Right lobe of liver (tissue), 4 donors: ENCODE data around the gene HS1BP3.

Experiments
- POLR2A ChIP-seq: fragments of 450-650 bp; IDR thresholded peaks from one replicate; pipeline ENCODE4 v1.6.1; 2017; ENCODE audit warnings: antibody characterized with exemption, mild to moderate bottlenecking
- TF ChIP-seq, protein P1 (sequence below), 4 donors: fragments of 200-600 bp in 3 of 4; fragments of 450-650 bp in 1 of 4; IDR thresholded peaks; one replicate each; pipeline versions ENCODE4 v1.5.1 to v1.8.0; 2016 to 2022; ENCODE audit warnings: antibody characterized with exemption in 4 of 4, mild to moderate bottlenecking in 2 of 4
- donor health status: DM: no; HTN: no; CAD: no.
- donor health status: DM: no; HTN: no; CAD: no.
- donor health status: DM: no; HTN: yes; CAD: no.

- TF ChIP-seq, protein P1, sequence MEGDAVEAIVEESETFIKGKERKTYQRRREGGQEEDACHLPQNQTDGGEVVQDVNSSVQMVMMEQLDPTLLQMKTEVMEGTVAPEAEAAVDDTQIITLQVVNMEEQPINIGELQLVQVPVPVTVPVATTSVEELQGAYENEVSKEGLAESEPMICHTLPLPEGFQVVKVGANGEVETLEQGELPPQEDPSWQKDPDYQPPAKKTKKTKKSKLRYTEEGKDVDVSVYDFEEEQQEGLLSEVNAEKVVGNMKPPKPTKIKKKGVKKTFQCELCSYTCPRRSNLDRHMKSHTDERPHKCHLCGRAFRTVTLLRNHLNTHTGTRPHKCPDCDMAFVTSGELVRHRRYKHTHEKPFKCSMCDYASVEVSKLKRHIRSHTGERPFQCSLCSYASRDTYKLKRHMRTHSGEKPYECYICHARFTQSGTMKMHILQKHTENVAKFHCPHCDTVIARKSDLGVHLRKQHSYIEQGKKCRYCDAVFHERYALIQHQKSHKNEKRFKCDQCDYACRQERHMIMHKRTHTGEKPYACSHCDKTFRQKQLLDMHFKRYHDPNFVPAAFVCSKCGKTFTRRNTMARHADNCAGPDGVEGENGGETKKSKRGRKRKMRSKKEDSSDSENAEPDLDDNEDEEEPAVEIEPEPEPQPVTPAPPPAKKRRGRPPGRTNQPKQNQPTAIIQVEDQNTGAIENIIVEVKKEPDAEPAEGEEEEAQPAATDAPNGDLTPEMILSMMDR (IDR thresholded peaks at IDR 0.05), result no peak
- TF ChIP-seq POLR2A, result peak; percentile 86
These were observed 51.8 kb downstream of the HS1BP3 start for GRCh38 chr2:20599001-20599600.
